Measurements from ENCODE around the gene PRKCA. TPM values are rescaled to one million over a fixed set of nuclear protein-coding genes. Genes with fewer than 3 reads are reported as not detected.

The PRKCA gene
- total and polyA plus RNA-seq, 10 of the 15 experiments (the other 5 are each of a cell fraction or from before 2014, with no cell fraction given): 0.11 to 14.6 (median 0.72) TPM

DNA sequence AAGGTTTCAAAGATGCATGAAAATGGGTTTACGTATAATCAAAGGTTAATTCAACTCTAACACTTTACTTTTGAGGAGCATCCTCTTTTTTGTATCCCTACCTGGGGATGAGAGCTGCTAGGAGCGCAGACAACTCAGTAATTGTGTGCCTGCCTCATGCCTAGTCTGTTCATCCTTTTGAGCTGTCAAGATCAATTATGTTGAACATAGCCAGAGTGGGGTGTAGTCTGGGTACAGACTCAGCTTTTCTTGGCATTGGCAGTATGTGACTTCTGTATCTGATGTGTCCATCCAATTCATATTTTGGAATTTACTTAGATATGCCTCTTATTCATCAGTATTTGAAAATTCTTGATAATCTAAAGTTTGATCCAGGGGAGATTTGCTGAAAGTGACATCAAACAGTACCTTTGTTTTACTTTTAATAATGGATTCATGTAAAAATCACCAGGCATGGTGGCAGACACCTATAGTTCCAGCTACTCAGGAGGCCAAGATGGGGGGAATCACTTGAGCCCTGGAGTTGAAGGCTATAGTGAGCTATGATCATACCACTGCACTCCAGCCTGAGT lies 24.1 kb downstream of the PRKCA start (continued):
- TF ChIP-seq, protein P1, sequence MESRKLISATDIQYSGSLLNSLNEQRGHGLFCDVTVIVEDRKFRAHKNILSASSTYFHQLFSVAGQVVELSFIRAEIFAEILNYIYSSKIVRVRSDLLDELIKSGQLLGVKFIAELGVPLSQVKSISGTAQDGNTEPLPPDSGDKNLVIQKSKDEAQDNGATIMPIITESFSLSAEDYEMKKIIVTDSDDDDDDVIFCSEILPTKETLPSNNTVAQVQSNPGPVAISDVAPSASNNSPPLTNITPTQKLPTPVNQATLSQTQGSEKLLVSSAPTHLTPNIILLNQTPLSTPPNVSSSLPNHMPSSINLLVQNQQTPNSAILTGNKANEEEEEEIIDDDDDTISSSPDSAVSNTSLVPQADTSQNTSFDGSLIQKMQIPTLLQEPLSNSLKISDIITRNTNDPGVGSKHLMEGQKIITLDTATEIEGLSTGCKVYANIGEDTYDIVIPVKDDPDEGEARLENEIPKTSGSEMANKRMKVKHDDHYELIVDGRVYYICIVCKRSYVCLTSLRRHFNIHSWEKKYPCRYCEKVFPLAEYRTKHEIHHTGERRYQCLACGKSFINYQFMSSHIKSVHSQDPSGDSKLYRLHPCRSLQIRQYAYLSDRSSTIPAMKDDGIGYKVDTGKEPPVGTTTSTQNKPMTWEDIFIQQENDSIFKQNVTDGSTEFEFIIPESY (IDR thresholded peaks at IDR 0.05): no peak
- no peak for TF ChIP-seq IRF4 (IDR thresholded peaks at IDR 0.05; ENCODE audit: low read depth, low read length)
- TF ChIP-seq, protein P2, sequence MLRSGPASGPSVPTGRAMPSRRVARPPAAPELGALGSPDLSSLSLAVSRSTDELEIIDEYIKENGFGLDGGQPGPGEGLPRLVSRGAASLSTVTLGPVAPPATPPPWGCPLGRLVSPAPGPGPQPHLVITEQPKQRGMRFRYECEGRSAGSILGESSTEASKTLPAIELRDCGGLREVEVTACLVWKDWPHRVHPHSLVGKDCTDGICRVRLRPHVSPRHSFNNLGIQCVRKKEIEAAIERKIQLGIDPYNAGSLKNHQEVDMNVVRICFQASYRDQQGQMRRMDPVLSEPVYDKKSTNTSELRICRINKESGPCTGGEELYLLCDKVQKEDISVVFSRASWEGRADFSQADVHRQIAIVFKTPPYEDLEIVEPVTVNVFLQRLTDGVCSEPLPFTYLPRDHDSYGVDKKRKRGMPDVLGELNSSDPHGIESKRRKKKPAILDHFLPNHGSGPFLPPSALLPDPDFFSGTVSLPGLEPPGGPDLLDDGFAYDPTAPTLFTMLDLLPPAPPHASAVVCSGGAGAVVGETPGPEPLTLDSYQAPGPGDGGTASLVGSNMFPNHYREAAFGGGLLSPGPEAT (IDR thresholded peaks at IDR 0.05; ENCODE audit: low read depth): no peak
- TF ChIP-seq, protein P3, sequence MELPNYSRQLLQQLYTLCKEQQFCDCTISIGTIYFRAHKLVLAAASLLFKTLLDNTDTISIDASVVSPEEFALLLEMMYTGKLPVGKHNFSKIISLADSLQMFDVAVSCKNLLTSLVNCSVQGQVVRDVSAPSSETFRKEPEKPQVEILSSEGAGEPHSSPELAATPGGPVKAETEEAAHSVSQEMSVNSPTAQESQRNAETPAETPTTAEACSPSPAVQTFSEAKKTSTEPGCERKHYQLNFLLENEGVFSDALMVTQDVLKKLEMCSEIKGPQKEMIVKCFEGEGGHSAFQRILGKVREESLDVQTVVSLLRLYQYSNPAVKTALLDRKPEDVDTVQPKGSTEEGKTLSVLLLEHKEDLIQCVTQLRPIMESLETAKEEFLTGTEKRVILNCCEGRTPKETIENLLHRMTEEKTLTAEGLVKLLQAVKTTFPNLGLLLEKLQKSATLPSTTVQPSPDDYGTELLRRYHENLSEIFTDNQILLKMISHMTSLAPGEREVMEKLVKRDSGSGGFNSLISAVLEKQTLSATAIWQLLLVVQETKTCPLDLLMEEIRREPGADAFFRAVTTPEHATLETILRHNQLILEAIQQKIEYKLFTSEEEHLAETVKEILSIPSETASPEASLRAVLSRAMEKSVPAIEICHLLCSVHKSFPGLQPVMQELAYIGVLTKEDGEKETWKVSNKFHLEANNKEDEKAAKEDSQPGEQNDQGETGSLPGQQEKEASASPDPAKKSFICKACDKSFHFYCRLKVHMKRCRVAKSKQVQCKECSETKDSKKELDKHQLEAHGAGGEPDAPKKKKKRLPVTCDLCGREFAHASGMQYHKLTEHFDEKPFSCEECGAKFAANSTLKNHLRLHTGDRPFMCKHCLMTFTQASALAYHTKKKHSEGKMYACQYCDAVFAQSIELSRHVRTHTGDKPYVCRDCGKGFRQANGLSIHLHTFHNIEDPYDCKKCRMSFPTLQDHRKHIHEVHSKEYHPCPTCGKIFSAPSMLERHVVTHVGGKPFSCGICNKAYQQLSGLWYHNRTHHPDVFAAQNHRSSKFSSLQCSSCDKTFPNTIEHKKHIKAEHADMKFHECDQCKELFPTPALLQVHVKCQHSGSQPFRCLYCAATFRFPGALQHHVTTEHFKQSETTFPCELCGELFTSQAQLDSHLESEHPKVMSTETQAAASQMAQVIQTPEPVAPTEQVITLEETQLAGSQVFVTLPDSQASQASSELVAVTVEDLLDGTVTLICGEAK (IDR thresholded peaks at IDR 0.05; ENCODE audit: borderline replicate concordance): no peak
- no peak for TF ChIP-seq POU2F2 (IDR thresholded peaks at IDR 0.05; ENCODE audit: borderline replicate concordance, low read depth, low read length)

Data from GM12878 (cell line).